SK-N-MC (cell line): ENCODE results near the gene SHISA8.

Experiments used
- EZH2 ChIP-seq: fragments of 200-600 bp; sonication (generic); IDR thresholded peaks from one replicate; pipeline ENCODE4 v1.6.1; 2017; ENCODE audit warnings: antibody characterized with exemption
- FOXP2 ChIP-seq: optimal IDR thresholded peaks from 2 replicates; pipeline ENCODE3; 2011; ENCODE audit warnings: mild to moderate bottlenecking, moderate library complexity; ENCODE audit not compliant: insufficient read depth; ENCODE audit errors: extremely low read length, control extremely low read depth
- POLR2AphosphoS5 ChIP-seq: IDR thresholded peaks from 2 replicates; pipeline ENCODE4 v1.6.1; 2012; ENCODE audit warnings: mild to moderate bottlenecking, low read depth, low read length, borderline replicate concordance

- TF ChIP-seq EZH2 (no peak), FOXP2 (no peak), POLR2AphosphoS5 (no peak)
Measured at GRCh38 chr22:41922940-41923594, 8.2 kb upstream of the SHISA8 start.
